ENCODE results near the gene JPT2. TPM values are rescaled to one million over a fixed set of nuclear protein-coding genes. Genes with fewer than 3 reads are reported as not detected.

Gene JPT2
- total and polyA plus RNA-seq, 8 donors, result 13.5 to 49.3 (median 27.5) TPM

DNA sequence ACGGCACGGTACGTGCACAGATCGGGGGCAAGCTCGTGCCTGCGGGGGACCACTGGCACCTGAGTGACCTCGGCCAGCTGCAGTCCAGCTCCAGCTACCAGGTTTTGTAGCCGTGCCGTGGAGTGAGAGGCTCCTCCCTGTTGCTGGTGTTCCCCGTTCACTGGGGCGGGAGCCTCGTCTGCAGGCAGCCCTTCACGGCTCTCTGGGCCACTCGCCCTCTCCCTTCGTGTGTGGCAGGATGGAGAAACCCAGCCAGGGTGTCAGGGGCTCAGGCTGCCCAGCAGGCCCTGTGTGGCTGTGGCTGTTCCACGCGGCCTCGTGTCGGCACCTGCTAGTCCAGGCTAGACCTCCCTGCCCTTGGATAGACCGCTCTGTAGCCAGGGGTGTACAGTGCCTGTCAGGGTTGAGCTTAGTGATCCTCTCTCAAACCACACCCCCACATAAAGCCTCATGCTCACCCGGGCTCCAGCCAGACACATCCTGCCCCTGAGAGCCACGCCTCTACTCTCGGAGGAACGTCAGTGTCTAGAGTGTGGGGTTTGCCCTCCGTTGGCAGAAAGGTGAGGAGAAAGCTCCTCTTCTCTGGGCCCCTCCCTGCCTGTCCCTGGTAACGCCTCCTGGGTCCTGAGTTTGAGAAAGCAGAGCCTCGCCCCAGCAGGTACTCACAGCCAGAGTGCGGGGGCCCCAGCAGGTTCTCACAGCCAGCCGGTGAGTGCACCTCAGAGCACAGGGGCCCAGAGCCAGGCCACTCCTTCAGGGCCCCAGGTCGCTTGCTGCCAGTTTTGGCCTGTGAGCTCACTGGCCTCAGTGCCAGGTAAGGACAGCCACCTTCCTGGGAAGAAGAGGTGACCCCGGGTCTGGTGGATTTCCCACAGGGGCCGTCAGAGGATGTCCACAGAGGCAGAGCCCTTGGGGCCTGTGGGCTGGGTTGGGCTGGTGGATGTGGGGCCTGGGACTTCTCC, 65.6 kb downstream of the JPT2 start:
- DNase-seq (no peak), FAIRE-seq (no peak), ATAC-seq (no peak)
- H3K9me3 ChIP-seq, result no peaks in the 10 kb centered on the region
- no peaks in the 10 kb centered on the region for H3K27me3 ChIP-seq
- TF ChIP-seq, protein P1, sequence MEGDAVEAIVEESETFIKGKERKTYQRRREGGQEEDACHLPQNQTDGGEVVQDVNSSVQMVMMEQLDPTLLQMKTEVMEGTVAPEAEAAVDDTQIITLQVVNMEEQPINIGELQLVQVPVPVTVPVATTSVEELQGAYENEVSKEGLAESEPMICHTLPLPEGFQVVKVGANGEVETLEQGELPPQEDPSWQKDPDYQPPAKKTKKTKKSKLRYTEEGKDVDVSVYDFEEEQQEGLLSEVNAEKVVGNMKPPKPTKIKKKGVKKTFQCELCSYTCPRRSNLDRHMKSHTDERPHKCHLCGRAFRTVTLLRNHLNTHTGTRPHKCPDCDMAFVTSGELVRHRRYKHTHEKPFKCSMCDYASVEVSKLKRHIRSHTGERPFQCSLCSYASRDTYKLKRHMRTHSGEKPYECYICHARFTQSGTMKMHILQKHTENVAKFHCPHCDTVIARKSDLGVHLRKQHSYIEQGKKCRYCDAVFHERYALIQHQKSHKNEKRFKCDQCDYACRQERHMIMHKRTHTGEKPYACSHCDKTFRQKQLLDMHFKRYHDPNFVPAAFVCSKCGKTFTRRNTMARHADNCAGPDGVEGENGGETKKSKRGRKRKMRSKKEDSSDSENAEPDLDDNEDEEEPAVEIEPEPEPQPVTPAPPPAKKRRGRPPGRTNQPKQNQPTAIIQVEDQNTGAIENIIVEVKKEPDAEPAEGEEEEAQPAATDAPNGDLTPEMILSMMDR (IDR thresholded peaks at IDR 0.05), result no peak
- no peaks in the 10 kb centered on the region for H3K4me1 ChIP-seq
- intact Hi-C loops (cut with DNase I), result no loop called here
- H3K4me3 ChIP-seq, result no peak overlapping the region
- peaks cover 0 to 31% (median 7%) of the 10 kb centered on the region in 3 donors for H3K36me3 ChIP-seq
- 92 to 94% methylated on average over 32 of the region's 32 CpGs for WGBS, 2 donors
- H3K27ac ChIP-seq, result no peak overlapping the region

DNA sequence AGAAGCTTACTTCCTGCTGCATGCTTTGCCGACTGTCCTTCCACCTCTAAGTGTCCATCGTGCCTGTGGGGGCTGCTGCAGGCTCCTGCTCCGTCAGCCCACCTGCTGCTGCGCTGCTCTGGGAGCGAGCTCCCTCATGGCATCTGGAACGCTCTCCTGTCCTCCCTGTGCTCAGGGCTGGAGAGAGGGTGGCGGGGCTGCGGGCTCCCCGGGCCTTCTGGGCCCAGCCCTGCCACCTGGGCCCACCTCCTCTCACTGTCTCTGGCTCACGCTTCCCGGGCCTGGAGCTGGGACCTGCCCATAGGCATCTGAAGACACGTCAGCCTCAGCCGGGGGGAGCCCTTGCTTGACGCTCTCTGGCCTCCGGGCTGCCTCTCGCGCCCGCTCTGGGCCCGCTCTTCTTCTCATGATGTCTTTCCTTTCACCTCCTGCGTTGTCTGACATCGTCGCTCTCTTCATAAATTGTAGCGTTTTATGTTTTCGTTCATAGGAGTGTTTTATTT, 66.3 kb downstream of the JPT2 start:
- DNase-seq (no peak), ATAC-seq (no peak), FAIRE-seq (no peak)
- Histone ChIP-seq H3K27me3 (no peaks in the 10 kb centered on the region), H3K36me3 (peaks cover 0 to 38% (median 14%) of the 10 kb centered on the region in 3 donors), H3K27ac (no peak overlapping the region), H3K4me1 (no peaks in the 10 kb centered on the region), H3K9me3 (no peaks in the 10 kb centered on the region), H3K4me3 (no peak overlapping the region)
- WGBS, 2 donors, result 91 to 94% methylated on average over 24 of the region's 24 CpGs
- intact Hi-C loops (cut with DNase I), result no loop called here
- TF ChIP-seq, protein P1 (IDR thresholded peaks at IDR 0.05), result no peak

DNA sequence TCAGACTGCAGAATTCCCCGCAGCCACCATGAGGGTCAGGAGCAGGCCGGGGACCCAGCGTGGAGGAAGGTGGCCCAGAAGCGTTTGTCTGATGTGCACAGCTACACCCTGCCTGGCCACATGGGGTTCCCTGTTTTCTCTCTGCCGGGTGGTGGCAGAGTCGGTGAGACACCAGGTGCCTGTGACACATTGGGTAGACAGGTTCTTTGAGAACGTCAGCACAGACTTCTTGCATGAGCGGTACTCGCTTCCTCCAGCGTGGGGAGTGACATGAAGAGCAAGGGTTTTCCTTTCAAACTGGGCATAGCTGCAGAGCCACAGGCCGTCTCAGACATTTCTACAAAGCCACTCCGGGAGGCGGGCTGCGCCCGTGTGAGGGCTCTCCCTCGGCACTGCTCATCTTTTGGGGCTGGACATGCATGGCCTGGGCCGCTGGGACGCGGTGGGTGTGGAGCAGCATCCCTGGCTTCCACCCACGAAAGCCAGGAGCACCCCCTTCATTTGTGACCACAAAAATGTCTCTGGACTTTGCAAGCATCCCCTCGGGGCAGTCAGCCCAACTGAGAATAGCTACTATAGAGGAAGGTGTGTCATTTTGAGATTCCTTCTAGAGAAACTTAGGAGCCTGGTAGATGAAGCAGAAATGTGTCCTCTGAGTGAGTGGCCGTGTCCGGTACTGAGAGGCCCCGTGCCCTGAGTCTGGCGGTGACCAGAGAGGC, 67.3 kb downstream of the JPT2 start:
- no peaks in the 10 kb centered on the region for H3K4me1 ChIP-seq
- no peak for DNase-seq
- FAIRE-seq, result no peak
- no peaks in the 10 kb centered on the region for H3K9me3 ChIP-seq
- TF ChIP-seq, protein P1 (IDR thresholded peaks at IDR 0.05), result no peak
- H3K36me3 ChIP-seq, result peaks cover 0 to 43% (median 16%) of the 10 kb centered on the region in 3 donors
- H3K4me3 ChIP-seq, result no peak overlapping the region
- intact Hi-C loops (cut with DNase I), result no loop called here
- no peak overlapping the region for H3K27ac ChIP-seq
- H3K27me3 ChIP-seq, result no peaks in the 10 kb centered on the region
- no peak for ATAC-seq
- 93% methylated on average over 25 of the region's 25 CpGs for WGBS, 2 donors

DNA sequence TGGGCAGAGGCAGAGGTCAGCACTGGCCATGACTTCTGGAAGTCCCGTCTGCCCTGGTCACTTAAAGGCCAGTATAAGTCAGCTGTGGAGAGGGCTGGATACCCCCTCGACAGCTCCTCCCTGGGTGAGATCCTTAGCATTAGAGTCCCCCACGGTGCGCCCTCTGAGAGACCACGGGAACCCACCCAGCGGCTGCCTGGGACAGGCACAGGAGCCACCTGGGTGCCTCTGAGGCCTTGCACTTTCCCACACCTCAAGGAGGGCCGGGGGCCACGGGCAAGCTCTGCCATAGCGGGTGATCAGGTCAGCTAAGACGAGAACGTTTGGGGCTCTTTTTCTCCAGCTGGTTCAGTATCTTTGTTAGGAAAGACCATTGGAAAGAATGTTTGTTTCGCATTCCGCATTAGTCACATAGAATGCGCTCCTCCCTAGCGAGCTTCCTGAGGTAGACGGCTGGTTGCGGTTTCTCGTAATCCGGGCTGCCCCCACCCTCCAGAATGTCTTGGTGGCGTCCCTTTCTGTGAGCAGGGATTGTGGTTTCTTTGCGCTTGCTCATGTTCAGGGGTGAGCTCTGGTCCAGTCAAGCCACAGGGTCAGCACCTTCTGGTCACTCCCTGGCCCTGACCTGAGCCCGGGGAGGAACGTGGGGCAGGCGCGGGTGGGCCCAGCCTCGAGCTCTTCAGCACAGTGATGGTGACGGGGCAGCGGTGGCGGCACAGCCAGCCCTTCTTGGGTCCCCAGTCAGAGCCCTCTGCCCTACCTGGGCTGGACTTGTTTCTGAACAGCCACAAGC, 68.0 kb downstream of the JPT2 start:
- Histone ChIP-seq H3K9me3 (no peaks in the 10 kb centered on the region), H3K4me3 (no peak overlapping the region), H3K4me1 (no peaks in the 10 kb centered on the region), H3K36me3 (peaks cover 0 to 43% (median 18%) of the 10 kb centered on the region in 3 donors), H3K27me3 (no peaks in the 10 kb centered on the region), H3K27ac (no peak overlapping the region)
- ATAC-seq (no peak), FAIRE-seq (no peak), DNase-seq (no peak)
- intact Hi-C loops (cut with DNase I), result no loop called here
- WGBS, 2 donors, result 92 to 95% methylated on average over 29 of the region's 29 CpGs
- TF ChIP-seq, protein P1 (IDR thresholded peaks at IDR 0.05), result no peak
